GM19438 (cell line): ENCODE data around the gene SIRPA.
"Not testable (repeated sequence)": the region's sequence is repeated elsewhere in the genome, so short reads cannot be mapped to it uniquely, and the experiment has no call there.

Source experiments
- ATAC-seq: cut with Tn5 transposase; IDR thresholded peaks from one replicate; pipeline ENCODE4 v1.9.1; 2021; ENCODE audit warnings: low read depth; ENCODE audit not compliant: unreplicated experiment

SIRPA gene

DNA sequence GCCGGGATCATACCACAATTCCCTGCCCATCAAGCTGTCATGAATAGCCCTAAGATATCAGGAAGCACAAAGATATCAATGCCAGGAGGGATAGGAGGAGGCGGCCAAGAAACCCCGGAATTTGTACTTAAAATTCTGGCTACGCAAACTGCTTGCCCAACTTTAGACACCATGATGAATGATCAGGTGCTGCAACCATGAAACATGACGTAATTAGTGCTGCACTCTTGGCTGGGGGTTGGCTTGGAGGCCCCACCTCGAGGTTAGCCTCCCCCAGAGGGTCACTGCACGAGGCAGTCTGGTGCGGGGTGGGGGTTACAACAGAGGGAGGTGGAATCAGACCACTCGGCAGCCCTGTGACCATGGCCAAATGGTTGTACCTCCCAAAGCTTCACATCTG lies 8.9 kb downstream of the SIRPA start:
- ATAC-seq: no peak

DNA sequence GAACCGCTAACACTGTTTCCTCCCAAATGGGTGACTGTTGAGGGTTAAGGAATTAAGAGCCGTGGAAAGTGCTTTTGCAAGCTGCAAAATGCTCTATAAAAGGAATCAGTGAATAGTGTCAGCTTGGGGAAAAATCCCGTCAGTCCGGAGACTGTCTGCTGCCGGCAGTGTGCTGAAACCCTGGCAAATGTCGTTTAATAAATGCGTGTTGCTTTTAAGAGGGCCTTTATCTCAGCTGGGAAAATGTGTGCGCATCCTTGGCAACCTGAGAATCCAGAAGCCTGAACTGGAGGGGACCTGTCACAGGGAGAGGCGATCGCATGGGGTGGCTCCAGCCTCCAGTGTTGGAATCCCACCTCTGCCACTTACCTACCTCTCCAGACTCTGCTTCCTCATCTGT lies 9.8 kb downstream of the SIRPA start:
- no peak for ATAC-seq

DNA sequence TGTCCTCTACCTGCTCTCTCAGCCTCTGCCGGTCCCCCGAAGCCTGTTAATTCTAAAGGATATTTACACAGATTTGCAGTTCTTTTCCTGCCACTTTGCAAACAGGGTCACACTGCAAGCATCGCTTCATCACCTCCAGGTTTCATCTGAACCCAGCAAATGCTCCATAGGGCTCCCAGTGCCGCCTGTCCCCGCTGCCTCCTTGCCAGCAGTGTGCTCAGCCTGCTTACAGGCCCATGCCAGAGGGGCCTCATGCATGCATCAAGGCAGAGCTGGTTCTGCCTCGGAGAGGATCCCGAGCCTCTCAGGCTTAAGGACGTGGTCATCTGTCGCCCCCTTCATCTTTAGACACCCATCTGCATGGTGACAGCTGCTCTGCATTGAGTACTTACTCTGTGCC lies 10.5 kb downstream of the SIRPA start:
- no peak for ATAC-seq

DNA sequence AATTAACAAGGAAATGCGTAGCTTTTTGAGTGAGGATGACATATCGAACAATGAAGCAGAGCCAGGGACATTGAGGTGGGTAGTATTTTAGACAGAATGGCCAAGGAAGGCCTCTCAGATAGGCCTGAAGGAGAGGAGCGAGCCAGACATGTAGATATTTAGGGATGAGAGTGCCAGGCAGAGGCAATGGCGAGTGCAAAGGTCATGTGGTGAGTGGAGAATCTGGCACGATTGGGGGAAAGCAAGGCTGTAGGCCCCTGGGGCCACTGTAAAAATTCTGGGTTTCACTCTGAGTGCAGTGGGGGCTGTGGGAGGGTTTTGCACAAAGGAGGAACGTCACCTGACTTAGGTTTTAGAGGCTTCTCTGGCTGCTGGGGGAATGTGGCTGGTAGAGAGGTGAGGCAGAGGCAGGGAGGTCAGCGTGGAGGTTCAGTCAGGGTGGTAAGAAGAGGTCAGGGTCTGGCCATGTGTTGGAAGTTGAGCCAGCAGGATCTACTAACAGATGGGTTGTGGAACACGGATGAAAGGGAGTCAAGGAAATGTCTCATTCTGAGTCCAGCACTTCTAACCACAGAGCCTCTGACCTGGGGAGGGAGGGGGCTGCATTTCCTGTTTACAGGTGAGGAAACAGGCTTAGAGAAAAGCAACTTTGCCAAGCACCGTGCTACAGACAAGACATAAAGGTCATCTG lies 11.3 kb downstream of the SIRPA start:
- no peak for ATAC-seq

DNA sequence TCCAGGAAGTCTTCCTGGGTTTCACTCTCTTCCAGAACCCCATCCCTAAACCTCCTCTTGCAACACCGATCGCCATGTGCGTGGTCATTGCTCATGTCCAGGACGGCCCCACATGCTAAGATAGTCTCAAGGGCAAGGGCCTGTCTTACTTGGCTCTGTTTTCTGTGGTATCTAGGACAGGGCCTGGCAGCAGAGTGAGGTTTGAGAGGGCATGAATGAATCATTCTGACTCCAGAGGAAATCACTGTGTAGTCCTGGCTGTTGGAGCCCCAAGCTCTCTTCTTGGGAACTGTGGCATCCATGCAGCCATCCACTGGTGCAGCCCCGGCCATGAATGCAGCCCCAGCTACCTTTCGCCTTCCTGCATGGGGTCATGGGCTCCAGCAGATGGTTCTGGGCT lies 12.4 kb downstream of the SIRPA start:
- ATAC-seq: no peak

DNA sequence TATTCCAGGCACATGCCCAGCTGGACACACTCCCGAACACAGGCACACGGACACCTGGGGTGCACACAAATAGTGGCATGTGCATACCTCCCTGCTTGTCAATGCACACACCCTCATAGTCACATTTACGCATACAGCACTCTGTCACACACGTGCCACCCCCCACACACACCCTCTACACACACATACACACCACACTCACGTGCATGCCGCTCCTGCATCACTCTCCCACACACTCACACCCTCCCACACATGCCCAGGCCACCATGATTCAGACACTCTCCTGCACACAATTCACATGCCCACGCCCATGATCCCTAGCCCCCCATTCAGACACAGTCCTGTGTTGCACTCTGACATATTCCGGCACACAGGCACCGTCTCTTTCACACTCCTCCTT lies 13.0 kb downstream of the SIRPA start:
- ATAC-seq: no peak

DNA sequence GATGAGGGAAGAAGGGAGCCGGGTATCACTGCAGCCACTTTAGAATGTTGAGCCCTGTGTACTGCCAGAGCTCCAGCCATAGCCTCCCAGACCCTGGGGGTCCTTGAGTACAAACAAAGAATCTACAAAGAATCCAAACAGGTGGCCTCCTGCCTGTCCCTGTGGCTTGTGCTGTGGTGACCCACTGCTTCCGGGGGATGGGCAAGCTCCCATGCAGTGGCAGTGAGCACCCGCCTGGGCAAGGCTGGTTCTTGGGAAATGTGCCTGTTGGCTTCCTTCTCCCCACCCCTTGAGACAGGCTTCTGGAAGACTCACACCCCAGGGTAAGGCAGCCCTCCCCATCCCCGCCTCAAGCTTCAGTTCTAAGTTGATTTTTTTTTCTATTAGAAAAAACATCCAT lies 13.9 kb downstream of the SIRPA start:
- no peak for ATAC-seq

DNA sequence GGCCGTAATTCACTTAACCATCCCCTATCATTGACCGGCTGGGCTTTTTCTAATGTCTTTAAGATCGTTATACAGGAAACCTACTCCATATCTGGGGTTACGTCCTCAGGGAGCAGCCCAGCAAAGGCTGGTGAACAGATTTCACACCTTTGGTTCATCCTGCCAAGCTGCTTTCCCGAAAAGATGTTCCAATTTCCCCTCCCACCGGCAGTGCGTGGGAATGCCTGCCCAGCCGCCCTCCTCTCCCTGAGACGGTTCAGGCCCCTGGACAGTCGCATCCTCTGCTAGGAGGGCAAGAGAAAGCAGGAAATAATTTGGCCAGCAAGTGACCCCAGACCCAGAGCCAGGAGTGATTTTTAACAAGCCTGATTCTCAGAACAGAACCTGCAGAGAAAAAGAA lies 16.3 kb downstream of the SIRPA start:
- no peak for ATAC-seq

DNA sequence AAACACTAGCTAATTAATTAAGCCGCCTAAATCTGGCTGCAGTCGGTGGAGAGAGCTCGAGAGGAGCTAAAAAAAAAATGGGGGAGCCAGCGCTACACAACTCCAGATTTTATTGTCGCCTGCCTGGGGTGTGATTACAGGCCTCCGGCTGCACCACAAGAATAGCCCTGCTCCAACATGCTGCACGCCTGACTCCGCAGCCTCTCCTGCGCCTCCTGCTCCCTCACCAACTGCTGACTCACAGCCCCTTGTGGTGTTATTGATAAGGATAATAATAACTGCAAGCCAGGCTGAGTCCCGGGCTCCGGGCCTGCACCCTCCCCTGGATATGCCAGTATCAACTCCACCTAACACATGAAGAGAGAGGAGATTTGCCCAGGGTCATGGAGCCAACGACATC lies 16.8 kb downstream of the SIRPA start:
- ATAC-seq: no peak

DNA sequence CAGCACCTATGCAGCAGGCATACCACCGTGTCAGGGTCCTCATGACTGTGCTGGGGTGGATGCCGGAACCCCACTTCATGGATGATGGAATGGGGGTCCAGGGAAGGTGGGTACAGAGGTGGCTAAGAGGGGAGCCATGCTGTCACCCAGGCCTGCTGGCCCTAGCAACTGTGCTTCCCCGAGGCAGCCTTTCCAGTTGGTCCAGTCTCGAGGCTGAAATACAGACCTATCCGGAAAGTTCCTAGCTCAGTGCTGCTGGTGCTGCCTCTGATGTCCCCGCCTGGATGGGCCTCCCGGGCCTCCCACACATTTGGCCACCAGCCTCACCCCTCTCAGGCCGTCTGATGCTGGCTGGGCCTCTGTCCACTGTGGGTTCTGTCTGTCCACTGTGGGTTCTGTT lies 17.4 kb downstream of the SIRPA start:
- no peak for ATAC-seq

DNA sequence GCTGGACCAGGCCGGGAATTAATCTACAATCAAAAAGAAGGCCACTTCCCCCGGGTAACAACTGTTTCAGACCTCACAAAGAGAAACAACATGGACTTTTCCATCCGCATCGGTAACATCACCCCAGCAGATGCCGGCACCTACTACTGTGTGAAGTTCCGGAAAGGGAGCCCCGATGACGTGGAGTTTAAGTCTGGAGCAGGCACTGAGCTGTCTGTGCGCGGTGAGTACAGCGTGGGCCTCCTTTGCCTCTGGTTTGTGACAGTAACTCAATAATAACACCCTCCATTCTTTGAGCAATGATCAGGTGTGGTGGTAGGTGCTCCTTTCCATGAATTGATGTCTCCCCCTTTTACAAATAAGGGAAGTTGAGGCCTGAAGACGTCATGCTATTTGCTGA lies 20.0 kb downstream of the SIRPA start:
- not testable (repeated sequence) for ATAC-seq

DNA sequence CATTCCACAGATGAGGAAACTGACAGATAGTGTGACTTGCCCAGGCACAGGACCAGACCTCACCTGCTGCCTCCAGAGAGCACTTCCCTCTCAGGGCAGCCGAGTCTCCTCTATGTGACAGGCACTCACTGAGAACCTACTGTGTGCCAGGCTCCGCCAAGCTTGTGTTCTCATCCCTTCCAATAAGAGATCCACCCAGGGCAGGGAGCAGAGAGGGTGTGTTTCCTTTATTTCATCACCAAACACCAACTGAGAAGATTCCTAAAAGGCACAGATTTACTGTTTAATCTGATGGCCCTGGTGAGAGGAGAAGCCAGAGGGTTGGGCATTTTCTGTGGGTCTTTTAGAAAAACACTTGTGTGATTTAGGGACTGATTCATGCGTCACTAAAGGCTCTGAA lies 20.5 kb downstream of the SIRPA start:
- ATAC-seq: no peak

DNA sequence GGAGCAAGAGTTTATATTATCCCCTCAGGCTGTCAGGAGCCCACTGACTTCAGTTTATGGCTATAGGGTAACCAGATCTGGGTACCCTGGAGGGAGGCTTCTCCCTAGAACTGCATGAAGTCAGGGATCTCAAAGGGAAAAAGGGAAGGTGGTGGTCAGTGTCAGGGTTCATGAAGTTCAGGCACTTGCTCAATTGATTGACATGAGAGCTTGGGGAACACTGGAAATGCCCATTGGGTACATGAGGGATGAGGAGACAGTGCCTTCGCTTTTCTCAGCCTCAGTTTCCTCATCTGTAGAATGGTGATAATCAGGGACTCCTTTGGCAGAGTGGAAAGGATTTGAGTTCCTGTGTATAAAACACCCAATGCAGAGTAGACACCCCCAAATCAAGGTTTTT lies 22.6 kb downstream of the SIRPA start:
- ATAC-seq: no peak

DNA sequence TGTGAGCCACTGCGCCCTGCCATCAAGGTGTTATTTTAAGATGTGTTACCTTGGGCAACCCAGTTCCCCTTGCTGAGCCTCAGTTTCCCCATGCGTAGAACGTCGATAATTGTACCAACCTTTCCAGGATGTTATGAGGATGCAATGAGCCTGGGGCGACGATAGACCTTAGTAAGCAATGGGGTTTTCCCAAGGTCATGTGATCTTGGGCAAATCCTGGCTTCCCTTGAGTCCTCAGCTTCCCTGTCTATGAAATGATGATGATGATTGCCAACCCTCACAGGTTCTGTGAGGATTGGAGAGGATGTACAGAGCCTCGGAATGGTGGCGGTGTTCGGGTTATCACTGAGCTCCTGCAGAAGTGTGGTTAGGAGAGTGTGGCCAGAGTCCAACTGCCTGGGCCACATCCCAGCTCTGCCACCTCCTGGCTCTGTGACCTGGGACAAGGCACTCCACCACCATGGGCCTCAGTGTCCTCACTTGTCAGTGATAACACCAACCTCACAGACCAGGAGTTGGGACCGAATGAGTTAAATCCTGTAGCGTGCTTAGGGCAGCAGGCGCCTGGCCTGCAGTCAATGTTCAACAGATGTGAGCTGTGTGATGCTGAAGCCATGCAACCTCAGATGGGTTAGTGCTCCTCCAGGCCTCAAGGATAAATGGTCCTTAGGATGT lies 23.4 kb downstream of the SIRPA start:
- no peak for ATAC-seq

DNA sequence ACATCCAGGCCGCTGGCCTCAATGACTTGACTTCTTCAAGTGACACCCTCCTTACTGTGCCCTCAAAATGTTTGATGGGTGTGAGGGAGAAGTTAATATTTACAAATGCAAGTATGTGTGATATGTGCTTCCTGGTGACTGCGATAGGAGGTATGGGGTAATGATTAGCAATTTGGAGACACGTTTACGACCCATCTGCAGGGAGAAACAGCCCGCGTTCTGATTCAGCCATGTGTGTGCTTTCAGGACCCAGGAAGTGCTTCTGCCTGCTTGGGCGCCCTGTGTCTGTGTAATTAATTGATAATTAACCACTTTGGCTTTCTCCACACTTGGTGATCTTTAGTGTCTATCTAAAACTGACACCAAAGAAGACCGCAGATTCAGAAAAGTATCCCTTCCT lies 25.0 kb downstream of the SIRPA start:
- ATAC-seq: no peak

DNA sequence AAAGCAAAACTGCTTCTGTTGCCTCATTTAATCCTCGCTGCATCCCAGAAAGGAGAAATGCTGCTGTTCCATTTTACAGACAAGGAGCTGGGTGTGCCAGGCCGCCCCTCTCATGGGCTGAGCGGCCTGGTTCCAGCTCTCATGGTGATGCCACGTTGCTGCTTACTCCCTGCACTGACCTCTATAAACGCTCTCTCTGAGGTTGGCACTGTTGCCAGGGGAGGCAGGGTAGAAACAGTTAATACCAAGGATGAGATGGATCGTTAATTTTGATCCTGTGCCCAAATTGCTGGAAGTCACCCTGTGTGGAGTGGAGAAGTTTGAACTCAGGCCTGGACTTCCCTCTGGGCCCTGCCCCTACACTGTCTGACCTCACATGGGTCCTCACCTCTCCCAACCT lies 25.6 kb downstream of the SIRPA start:
- no peak for ATAC-seq

DNA sequence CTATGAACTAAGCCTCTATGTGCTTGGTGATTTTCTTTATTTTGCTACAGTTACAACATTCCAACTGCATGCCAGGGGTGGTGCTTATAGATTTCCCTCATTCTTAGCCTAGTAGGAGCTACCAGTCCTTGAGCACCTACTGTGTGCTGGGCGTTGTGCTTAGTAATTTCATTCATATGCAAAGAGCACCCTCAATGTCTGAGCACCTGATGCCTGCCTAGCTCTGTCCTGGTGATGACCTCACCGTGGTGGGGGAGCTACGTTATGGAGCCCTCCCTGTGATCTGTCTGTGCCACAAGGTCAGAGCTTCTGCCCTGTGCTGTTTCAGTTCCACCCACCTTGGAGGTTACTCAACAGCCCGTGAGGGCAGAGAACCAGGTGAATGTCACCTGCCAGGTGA lies 26.8 kb downstream of the SIRPA start:
- not testable (repeated sequence) for ATAC-seq

DNA sequence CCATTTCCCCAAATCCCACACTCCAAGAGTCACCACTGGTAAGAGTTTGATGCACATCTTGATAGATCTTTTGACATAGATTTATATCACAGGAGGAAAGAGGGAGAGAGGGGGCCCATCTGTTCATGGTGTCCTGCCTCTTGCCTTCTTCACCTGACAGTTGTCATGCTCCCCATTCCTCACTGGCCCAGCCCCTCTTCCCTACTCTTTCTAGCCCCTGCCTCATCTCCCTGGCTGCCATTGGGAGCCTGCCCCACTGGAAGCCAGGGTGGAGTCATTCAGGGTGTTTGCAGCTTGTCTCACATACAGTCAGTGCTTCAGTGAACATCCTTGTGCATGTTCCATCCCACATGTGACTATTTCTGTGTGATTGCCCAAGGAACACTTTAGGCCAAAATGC lies 27.6 kb downstream of the SIRPA start:
- no peak for ATAC-seq

DNA sequence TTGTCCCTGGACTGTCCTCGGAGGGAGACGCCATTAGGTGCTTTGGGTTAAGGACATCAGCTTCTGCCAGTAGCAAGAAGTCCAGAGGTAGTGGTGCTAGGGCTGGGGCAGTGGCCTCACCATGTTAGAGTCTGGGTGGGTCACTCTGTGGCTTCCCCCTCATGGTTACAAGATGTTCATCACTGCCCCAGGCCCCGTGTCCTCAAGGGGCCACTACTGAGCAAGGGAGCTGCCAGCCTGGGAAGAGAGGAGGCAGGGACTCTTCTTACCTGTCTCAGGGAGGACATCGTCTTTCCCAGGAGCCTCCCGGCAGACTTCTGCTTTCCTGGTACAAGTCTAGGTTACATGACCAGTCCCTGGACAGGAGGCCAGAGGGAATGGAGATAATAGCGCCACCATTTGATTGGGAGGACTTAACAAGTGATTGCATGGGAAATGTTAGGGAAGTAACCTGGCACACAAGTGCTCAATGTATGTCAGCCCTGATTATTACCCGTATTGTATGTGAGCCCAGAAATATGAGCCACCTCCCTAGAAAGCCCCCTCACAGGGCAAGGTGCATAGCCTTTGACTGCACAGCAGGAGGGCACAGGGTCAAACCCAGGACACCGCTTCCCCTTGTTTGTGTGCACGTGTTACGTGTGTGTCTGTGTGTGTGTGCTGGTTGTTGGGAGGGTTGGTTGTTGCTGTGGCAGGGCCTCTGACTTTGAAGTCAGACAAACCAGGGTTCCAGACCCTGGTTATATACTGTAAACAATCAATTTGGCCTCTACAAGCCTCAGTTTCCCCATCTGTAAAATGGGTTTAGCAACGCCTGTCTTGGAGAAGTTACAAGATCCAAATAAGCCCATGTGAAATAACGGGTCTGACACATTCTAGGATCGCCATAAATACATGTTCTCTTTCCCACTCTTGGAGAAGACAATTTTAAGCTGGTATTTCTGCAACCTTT lies 30.0 kb downstream of the SIRPA start:
- ATAC-seq: no peak

DNA sequence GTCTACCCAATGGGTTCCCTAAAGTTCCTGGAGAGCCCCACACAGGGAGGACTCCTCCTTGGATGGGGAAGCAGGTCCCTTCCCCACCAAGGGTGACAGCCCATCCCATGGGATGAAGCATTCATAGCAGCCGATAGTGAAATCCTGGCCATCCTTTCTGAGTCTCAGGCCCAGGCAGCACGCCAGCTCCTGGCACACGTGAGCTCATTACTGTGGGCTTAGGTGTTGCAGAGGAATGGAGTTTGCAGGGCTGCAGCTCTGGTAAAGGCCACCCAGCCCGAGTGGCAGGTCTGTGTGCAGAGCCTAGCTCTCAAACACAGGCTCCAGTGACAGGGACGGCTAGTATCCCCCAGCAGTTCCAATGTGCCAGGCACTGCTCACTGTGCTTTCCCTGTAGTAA lies 31.0 kb downstream of the SIRPA start:
- no peak for ATAC-seq

DNA sequence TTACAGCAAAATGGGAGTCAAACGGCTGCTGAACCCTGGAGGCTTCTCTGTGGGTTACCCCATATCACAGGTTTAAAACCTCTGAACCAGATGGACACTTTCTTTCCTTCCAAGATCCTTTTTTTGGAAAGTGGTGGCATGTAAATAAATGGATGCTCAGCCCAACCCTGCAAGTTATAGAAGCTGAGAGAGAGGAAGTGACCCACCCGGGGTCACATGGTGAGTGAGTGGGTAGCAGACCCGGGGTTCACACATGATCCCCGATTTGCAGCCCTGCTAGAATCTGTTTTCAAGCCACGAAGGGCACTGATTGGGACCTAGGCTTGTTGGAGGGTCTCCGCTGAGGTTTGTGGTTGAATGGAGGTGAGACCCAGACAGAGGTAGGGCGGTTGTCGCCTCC lies 32.0 kb downstream of the SIRPA start:
- ATAC-seq: no peak

DNA sequence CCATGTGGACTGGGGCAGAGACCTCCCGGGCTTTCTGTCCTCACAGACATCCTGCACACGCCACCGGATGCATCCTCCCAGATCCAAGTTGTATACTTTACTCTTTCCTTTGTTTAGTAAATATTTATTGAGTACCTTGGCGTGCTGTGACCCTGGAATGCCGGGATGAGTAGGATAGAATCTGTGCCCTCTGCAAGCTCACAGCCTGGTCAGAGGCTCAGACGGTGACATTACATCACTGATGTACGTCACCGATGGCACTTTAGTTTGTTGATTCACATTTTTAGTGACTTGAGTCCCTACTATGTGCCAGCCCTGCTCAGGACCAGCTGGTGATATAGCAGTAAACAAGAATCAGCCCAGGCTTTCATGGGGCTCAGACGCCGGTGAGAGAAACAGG lies 32.9 kb downstream of the SIRPA start:
- no peak for ATAC-seq
